HepG2 (cell line): ENCODE measurements around the gene FNDC3B. TPM values are rescaled to one million over a fixed set of nuclear protein-coding genes. Genes with fewer than 3 reads are reported as not detected.

ENCODE experiments used
- DMTF1 ChIP-seq: sonication (generic); formaldehyde crosslinking; IDR thresholded peaks from 2 replicates; pipeline ENCODE4 v1.4.0; 2020; ENCODE audit warnings: mild to moderate bottlenecking, missing genetic modification reagents
- EEA1 ChIP-seq: sonication (generic); formaldehyde crosslinking; IDR thresholded peaks from 2 replicates; pipeline ENCODE4 v1.5.1; 2020; ENCODE audit warnings: mild to moderate bottlenecking, missing genetic modification reagents, borderline replicate concordance
- EZH2 ChIP-seq: conservative IDR thresholded peaks from 2 replicates; pipeline ENCODE4 v1.6.1; 2012; ENCODE audit warnings: mild to moderate bottlenecking, low read depth, low read length, moderate library complexity
- MXD1 ChIP-seq: sonication (generic); formaldehyde crosslinking; IDR thresholded peaks from 2 replicates; pipeline ENCODE4 v1.4.0; 2020; ENCODE audit warnings: mild to moderate bottlenecking, missing genetic modification reagents
- PRPF4 ChIP-seq: fragments of 200-400 bp; formaldehyde crosslinking; IDR thresholded peaks from 2 replicates; pipeline ENCODE4 v1.6.1; 2016; ENCODE audit warnings: low read length, low read depth; ENCODE audit not compliant: poor library complexity, severe bottlenecking
- TMF1 ChIP-seq: sonication (generic); formaldehyde crosslinking; IDR thresholded peaks from 2 replicates; pipeline ENCODE4 v1.8.1; 2022; ENCODE audit warnings: low read depth, missing genetic modification reagents
- U2AF2 ChIP-seq: fragments of 200-400 bp; formaldehyde crosslinking; IDR thresholded peaks from 2 replicates; pipeline ENCODE4 v1.6.1; 2017; ENCODE audit warnings: low read depth, mild to moderate bottlenecking, low read length
- YY1 ChIP-seq: IDR thresholded peaks from 2 replicates; pipeline ENCODE4 v1.6.1; 2011; ENCODE audit warnings: low read length, low read depth, moderate library complexity, mild to moderate bottlenecking; ENCODE audit not compliant: insufficient read depth, insufficient replicate concordance
- ZBTB33 ChIP-seq: sonication (generic); formaldehyde crosslinking; IDR thresholded peaks from 2 replicates; pipeline ENCODE4 v1.4.0; 2020; ENCODE audit warnings: missing genetic modification reagents
- ZBTB7B ChIP-seq: sonication (generic); formaldehyde crosslinking; IDR thresholded peaks from 2 replicates; pipeline ENCODE4 v1.4.0; 2020; ENCODE audit warnings: missing genetic modification reagents
- ZNF543 ChIP-seq: sonication (generic); formaldehyde crosslinking; IDR thresholded peaks from 2 replicates; pipeline ENCODE4 v1.4.0; 2020; ENCODE audit warnings: mild to moderate bottlenecking, missing genetic modification reagents
- ZNF564 ChIP-seq: sonication (generic); formaldehyde crosslinking; IDR thresholded peaks from 2 replicates; pipeline ENCODE4 v1.8.1; 2023; ENCODE audit warnings: mild to moderate bottlenecking, missing genetic modification reagents
- ZNF589 ChIP-seq: sonication (generic); formaldehyde crosslinking; conservative IDR thresholded peaks from 2 replicates; pipeline ENCODE4 v1.8.0; 2022; ENCODE audit warnings: mild to moderate bottlenecking, moderate library complexity, missing genetic modification reagents
- ZNF616 ChIP-seq: sonication (generic); formaldehyde crosslinking; IDR thresholded peaks from 2 replicates; pipeline ENCODE4 v1.5.0; 2020; ENCODE audit warnings: low read depth, mild to moderate bottlenecking, missing genetic modification reagents
- polyA plus RNA-seq, 8 experiments: library from polyadenylated mRNA; depleted of rRNA in 3 of 8; stranded (reverse) in 7 of 8; unstranded in 1 of 8; fragments of >200 nt; fragmentation: Illumina TruSeq in 4 of 8; extraction: Trizol in 4 of 8; gene quantifications; 2 replicates each; pipeline versions ENCODE4 v1.2.1 to v1.2.3, GENCODE V29; 2011 to 2016; ENCODE audit warnings: low read depth in 4 of 8, missing spikeins in 1 of 8, mixed read lengths in 1 of 8; ENCODE audit not compliant: insufficient read depth in 1 of 8
- total RNA-seq, 5 experiments: library from RNA; depleted of rRNA; stranded (reverse); fragments of >200 nt; fragmentation: Illumina TruSeq; extraction: Trizol; gene quantifications; 2 replicates each; pipeline ENCODE4 v1.2.3, GENCODE V29; 2016; ENCODE audit warnings: low read depth in 1 of 5
- TF ChIP-seq, protein P1 (sequence below): sonication (generic); formaldehyde crosslinking; IDR thresholded peaks from 2 replicates; pipeline ENCODE4; 2020; ENCODE audit warnings: missing genetic modification reagents, mild to moderate bottlenecking, borderline replicate concordance

FNDC3B gene
- total and polyA plus RNA-seq, 2 of the 13 experiments (the other 11 are each of a cell fraction or from before 2014, with no cell fraction given), result 74.8 to 103 TPM

DNA sequence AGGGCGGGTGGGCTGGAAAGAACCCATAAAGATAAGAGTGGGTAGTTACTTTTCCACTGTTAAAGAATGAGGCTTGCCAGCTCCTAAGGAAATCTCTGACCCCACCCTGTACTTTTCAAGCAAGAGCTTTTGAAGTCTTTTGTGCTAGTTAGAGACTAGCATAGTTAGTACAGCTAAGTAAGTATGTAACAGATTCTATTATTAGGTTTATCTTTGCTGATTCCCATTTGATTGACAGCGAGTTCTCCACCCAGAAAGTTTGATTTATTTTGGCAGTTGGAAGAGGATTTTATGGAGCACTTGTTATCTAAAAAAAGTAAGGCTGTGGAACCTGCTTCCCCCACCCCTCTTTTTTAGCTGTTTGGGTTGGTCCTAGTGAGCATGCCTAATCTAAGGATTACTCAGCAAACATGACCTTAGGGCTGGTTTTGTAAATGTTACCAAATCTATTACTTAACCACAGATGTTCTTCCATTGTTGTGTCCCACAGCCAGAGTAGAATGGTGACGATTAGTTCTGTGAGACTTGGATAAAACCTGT is 57.6 kb downstream of the FNDC3B start (continued):
- TF ChIP-seq DMTF1 (no peak), ZBTB7B (no peak), ZNF543 (CRISPR knock-in tag) (no peak), ZBTB33 (CRISPR knock-in tag) (no peak), U2AF2 (no peak), ZNF589 (CRISPR knock-in tag) (no peak), ZNF616 (CRISPR knock-in tag) (no peak), PRPF4 (no peak), EZH2 (no peak), EEA1 (no peak), TMF1 (no peak), MXD1 (CRISPR knock-in tag) (no peak), YY1 (no peak), ZNF564 (CRISPR knock-in tag) (no peak)
- TF ChIP-seq, protein P1, sequence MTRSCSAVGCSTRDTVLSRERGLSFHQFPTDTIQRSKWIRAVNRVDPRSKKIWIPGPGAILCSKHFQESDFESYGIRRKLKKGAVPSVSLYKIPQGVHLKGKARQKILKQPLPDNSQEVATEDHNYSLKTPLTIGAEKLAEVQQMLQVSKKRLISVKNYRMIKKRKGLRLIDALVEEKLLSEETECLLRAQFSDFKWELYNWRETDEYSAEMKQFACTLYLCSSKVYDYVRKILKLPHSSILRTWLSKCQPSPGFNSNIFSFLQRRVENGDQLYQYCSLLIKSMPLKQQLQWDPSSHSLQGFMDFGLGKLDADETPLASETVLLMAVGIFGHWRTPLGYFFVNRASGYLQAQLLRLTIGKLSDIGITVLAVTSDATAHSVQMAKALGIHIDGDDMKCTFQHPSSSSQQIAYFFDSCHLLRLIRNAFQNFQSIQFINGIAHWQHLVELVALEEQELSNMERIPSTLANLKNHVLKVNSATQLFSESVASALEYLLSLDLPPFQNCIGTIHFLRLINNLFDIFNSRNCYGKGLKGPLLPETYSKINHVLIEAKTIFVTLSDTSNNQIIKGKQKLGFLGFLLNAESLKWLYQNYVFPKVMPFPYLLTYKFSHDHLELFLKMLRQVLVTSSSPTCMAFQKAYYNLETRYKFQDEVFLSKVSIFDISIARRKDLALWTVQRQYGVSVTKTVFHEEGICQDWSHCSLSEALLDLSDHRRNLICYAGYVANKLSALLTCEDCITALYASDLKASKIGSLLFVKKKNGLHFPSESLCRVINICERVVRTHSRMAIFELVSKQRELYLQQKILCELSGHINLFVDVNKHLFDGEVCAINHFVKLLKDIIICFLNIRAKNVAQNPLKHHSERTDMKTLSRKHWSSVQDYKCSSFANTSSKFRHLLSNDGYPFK, result no peak
